ENCODE data around the gene CCDC12.
"Not testable (repeated sequence)": the region's sequence is repeated elsewhere in the genome, so short reads cannot be mapped to it uniquely, and the experiment has no call there.

Gene CCDC12

GRCh38 chr3:46978381-46978780, 1.8 kb upstream of the CCDC12 start:
- no peak for DNase-seq

GRCh38 chr3:46977811-46978195, 1.3 kb upstream of the CCDC12 start:
- no peak for DNase-seq

DNA sequence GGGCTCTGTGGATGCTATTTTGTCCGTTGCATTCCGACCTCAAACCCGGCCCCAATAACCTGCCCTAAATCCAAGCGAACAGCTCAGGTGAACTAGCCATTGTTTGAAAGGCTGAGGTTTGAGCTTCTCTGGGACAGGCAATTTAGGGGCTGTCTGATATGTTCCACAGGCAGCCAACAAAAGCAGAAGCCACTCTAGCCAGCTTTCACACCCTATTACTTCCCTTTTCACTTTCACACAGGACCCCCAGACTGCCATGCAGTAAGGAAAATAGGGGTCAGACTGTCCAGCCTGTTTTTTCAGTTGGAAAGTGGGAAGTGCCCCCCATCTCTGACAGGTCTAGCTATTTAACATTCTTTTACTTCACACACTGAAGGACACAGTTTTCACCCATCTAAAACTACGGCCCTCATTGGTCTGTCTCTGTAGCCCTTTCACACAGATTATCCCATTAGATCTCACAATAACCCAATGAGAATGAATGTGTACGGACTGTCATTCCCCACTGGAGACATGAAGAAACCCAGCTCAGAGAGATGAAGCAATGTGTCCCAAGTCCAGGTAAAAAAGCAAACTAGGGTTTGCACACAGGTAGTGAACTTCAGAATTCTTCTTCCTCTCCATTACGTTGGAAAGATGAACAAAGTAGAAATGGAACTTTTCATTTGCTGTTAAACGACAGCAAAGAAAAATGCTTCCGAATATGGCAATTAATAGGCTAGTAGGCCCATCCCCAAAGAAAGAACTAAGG, 1.9 kb downstream of the CCDC12 start:
- no peak for DNase-seq

DNA sequence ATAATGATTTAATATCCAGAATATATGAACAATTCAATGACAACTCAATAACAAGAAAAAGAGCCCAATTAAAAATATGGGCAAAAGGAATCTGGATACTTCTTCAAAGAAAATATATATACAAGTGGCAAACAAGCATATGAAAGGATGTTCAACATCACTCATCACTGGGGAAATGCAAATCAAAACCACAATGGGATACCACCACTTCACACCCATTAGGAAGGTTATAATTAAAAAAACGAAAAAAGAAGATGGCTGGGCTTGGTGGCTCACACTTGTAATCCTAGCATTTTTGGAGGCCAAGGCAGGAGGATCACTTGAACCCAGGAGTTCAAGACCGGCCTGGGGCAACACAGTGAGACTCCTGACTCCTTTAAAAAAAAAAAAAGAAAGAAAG, 4.1 kb downstream of the CCDC12 start:
- no peak for DNase-seq

DNA sequence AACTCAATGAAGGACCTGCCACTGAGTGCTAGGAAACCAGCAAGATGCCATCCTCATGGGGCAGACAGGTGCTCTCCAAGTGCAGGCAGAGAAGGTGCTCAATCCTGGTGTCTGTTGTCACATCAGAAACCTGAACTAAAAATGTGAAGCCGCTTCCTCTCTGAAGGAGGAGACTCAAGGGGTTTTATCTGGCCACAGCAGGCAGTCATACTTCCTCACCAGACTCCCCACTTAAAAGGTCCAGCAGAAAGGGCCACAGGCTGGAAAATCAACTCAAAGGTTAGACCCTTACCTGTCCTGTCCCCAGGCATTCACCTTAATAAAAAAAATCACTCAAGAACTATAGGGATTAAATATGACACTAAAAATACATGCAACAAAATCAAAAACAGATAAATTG, 4.8 kb downstream of the CCDC12 start:
- DNase-seq = no peak

- DNase-seq = no peak
Measured at GRCh38 chr3:46971151-46971550, 5.4 kb downstream of the CCDC12 start.

DNA sequence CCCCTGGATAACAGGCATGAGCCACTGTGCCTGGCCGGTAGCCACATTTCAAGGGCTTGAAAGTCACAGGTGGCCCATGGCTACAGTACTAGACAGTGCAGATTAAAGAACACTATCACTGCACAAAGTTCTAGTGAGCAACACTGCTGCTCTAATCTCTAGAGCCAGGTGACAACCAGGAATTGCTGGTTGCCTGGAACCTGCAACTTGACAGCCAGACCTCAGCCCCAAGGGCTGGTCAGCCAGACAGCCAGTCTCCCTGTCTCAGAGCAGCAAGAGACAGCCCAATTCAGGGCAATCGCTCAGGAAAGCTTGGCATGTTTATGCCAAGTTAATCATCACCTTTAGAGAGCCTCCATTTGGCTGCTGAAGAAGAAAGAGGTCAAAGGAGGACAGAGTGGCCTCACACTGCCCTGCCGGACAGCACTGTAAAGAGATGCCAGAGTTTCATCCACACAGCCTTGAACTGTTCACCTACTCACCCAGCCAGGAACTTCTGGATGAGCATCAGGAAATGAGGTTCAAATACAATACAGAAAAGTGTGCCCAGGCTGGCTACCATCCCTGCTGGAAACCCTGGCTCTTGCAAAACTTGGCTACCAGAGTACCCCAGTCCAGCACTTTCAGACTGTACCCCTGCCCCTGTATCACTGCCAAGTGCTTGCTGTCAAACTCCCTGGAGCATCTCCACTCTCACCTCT, 6.0 kb downstream of the CCDC12 start:
- no peak for DNase-seq

- DNase-seq = no peak
Measured at GRCh38 chr3:46968783-46969428, 7.6 kb downstream of the CCDC12 start.

GRCh38 chr3:46966811-46967210, 9.7 kb downstream of the CCDC12 start:
- DNase-seq = no peak

DNA sequence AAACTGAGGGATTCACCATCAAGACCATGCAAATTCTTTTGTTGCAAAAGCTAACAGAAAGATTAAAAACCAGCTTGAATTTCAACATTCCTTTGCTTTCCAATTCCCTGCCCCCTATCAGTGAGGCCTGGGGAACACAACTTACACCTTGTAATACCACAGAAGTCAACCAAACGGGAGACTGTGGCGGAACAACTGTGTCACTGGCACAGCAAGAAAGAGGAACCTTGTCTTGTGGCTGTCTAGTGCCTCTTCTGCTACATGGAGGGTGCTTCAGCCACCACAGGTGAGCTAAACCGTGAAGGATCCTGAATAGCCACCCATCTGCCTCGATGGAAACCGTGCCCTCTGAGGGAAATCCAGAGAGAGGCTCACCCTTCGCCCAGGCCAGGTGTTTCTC, 11.4 kb downstream of the CCDC12 start:
- DNase-seq = no peak

DNA sequence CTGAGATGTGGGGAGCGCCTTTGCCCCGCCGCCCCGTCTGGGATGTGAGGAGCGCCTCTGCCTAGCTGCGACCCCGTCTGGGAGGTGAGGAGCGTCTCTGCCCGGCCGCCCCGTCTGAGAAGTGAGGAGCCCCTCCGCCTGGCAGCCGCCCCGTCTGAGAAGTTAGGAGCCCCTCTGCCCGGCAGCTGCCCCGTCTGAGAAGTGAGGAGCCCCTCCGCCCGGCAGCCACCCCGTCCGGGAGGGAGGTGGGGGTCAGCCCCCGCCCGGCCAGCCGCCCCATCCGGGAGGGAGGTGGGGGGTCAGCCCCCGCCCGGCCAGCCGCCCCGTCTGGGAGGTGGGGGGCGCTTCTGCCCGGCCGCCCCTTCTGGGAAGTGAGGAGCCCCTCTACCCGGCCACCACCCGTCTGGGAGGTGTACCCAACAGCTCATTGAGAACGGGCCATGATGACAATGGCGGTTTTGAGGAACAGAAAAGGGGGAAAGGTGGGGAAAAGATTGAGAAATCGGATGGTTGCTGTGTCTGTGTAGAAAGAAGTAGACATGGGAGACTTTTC, 12.4 kb downstream of the CCDC12 start:
- DNase-seq = not testable (repeated sequence)

GRCh38 chr3:46962990-46963389, 13.6 kb downstream of the CCDC12 start:
- DNase-seq = no peak

DNA sequence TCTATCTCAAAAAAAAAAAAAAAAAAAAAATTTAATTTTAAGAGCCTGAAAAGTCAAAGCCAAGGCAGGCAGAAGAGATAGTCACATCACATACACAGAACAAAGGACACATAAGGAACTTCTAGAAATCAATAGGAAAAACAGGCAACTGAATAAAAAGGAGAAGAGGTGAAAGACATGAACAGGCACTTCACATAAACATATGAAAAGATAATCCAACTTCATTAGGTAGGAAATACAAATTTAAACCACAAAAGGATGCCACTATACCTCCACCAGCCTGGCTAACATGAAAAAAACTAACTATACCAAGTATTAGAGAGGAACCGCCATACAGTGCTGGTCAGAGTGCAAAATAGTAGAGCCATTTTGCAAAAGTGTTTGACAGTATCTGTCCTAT, 14.1 kb downstream of the CCDC12 start:
- DNase-seq = no peak

- DNase-seq = no peak
Measured at GRCh38 chr3:46960835-46961234, 15.7 kb downstream of the CCDC12 start.

DNA sequence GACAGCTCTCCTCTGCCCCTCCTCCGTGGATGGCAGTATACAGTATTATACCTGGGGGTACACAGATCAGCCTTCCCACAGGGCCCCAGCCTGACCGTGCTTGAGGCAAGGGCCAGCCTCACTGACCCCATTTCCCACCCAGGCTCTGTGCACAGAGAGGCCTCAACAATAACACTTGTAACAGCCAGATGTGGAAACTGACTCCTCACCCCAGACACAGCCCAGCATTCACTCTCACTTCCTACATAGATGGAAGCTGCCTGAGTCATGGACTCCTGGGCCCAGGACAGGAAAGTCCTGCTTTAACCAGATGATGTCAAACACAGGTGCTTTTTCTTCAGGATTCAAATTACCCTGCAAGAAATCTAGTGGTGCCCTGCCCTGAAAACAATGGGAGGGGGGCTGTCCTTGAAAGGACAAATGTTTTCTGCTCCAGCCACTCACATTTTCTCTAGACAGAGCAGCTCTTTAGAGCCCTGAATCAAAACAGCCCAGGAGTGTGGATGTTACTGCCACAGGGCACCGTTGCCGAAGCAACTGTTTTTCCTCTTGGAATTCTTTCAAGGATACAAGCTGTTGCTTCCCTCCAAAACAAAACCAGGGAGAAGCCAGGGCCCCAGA, 16.4 kb downstream of the CCDC12 start:
- no peak for DNase-seq

DNA sequence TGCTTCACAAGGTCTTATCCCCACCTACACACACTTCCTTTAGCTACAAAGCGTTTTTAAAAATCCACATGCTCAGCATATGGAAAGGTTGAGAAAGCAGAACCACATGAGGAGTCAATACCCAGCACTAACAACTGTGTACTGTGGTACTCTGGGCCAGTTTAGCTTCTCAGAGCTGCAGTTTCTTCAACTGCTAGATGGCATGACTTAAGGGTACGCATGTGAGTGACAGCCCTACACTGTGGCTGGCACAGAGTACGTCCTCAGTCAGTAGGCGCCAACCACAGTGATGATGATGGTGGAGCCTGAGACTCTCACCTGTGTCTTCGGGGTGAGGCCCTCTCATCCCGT, 17.4 kb downstream of the CCDC12 start:
- DNase-seq = no peak

DNA sequence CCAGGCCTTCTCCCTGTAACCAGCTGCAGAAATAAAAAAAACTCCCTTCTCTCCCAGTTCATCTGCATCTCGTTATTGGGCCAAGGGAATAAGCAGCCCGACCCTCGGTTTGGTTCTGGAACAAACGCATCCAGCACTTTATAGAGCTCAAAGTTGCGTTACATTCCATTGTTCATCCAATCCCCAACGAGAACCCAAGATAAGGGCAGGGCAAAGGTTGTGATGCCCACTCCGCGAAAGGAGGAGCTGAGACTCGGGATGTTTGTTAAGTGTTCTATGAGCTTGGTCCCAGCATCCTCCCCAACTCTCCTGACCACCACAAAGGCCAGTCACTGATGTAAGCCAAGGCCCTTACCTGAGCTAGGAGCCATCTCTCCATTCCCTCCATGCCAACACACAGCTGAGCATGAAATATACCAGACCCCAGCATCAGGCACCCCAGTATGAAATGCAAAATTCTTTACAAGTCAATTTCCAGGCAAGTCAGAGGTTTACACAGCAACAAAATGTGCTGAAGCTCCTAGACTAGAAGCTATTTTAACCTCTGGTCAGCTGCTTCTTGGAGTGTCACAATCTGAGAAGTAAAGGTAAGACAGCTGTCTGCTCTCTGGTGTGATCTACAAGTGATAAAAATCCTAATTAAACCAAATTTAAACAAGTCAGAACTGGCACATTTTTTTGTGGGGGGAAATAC, 17.9 kb downstream of the CCDC12 start:
- DNase-seq = no peak

DNA sequence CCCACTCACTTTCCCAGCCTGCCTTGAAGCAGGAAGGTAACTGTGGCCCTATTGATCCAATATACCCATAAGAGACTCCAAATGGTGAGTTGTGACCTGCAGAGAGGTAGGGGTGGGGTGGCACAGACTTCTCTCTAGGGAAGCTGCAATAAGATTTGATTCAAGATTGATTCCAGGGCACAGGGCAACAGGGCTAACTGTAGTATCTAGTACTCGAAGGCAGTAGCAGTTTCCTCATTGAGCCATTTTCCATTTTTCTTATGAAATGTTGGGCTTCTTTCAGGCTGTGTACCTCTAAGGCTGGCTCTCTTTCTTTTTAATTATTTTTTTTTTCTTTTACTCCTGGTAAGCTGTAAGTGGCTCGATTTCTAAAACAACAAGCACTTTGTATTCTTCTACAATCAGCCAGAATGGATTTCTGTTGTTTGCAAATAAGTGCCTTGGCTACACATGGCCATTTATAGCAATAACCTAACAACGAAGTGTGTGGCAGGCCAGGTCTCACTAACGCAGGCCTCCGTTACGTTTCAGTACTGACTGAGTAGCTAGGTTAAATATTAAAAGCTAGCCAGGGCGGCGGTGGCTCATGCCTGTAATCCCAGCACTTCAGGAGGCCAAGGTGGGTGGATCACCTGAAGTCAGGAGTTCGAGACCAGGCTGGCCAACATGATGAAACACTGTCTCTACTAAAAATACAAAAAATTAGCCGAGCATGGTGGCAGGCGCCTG, 19.3 kb downstream of the CCDC12 start:
- DNase-seq = no peak

DNA sequence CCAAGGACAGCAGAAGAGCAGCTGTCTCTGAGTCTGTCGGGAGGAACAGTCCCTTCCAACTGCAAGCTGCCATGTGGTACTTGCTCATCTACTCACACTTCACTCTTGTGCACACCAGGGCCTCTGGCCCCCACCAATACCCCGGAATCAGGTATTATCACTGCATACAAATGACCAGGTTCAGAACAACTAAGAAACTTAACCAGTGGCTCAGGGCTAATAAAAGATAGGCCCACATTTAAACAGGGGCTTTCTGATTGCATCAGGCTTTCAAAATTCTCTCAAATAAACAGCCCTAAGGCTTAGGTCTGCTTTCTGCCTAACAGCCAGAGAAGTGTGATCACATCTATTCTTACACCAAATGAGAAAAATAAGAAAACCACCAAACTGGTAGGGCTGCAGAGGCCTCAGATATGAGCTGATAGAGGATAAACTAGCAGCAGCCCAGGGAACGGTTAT, 20.7 kb downstream of the CCDC12 start:
- no peak for DNase-seq

- no peak for DNase-seq
Measured at GRCh38 chr3:46955157-46955556, 21.4 kb downstream of the CCDC12 start.

GRCh38 chr3:46954178-46954577, 22.4 kb downstream of the CCDC12 start:
- no peak for DNase-seq

All from cortex of kidney (tissue), 1 donor.